Measurements from ENCODE around the gene KRT26.

The KRT26 gene

DNA sequence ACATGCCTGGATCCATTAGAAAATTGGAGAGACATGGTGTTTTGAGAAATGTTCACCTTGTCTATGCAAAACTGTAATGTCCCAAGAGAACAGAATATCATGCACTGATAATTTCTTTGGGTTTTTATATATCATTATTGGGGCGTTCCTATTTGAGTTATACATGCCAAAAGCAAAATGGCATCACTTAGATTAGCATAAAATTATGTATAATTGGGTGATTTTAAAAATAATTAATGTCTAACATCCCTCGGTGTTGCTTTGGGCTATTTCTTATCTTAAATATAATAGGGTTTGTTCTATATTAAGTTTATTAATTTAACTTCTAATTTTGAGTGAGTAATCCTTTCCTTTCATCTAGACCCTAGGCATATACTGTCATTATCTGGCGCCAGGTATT, 27.9 kb upstream of the KRT26 start, which contains the start of gene KRT28:
TSS of gene KRT28 (minus strand) at position 101 of the 400 bp plus-strand sequence. CDS start at position 35, 66 bp downstream.
- no peak within 1 kb of the TSS for H3K4me3 ChIP-seq (ENCODE audit: low read length)
- no peak for DNase-seq (ENCODE audit: low read depth, low spot score)

DNA sequence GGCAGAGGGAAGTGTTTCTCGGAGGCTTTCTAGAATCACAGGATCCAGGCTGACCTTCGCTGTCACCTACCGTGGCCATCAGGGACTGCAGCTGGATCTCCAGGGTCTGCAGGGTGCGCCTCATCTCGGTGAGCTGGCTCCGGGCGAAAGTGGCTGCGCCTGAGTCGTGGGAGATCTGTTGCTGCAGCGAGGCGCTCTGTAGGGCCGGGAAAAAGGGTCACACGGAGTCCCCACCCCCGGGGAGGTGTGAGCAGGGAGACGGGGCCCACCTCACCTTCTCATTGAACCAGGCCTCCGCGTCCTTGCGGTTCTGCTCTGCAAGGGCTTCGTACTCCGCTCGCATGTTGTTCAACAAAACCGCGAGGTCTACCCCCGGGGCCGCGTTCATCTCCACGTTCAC, 24.8 kb upstream of the KRT26 start:
- DNase-seq (ENCODE audit: low read depth, low spot score), result no peak
- H3K4me3 ChIP-seq (ENCODE audit: low read length), result no peak overlapping the region

DNA sequence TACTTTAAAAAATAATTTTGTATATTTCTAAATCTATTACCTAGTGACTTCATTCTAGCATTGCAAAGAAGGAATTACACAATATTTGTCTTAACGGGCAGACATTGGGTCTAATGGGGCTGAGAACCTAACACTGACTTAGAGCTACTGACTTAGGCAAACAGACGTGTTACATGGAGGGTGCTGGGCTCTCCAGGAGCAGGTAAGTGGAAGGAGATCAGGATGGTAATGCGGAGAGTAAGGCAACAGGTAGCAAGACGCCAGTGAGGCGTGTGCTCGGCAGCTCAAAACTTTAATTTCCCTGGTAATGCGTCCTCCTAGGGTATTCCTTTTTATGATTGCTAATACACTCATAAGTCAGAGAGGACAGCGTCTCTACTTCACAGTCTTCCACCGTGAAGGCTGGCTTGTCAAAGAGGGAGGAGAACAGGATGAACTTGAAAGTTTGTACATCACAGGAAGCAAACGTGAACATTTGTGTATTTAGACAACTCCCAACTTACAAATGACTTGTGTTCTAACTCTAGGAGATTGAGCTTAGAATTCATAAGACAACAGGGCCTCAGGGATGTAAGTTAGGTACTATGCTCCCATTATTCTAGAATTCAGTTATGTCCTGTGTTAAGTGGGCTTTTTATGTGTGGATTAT, 23.1 kb upstream of the KRT26 start:
- DNase-seq (ENCODE audit: low read depth, low spot score), result no peak

DNA sequence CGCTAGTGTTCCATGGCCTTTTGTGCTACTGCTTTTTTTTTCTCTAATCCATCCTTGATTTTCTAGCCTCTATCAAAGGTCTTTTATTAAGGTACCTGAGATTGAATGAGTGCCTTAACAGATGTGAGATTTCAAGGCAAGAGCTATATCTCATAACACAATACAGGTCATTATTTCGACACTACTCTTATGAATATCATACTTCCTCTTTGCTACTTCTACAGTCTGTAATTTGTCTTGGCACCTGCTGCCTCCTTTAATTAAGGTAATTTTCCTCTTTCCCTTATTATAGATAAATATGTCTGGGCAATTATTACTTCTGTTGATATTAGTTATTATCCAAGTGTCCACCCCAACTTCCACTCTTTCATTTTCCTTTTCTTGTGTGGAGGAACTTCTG, 22.5 kb upstream of the KRT26 start:
- H3K4me3 ChIP-seq (ENCODE audit: low read length), result no peak overlapping the region

More for the DNA sequence above, 23.1 kb upstream of the KRT26 start:
- H3K4me3 ChIP-seq (ENCODE audit: low read length), result no peak overlapping the region

DNA sequence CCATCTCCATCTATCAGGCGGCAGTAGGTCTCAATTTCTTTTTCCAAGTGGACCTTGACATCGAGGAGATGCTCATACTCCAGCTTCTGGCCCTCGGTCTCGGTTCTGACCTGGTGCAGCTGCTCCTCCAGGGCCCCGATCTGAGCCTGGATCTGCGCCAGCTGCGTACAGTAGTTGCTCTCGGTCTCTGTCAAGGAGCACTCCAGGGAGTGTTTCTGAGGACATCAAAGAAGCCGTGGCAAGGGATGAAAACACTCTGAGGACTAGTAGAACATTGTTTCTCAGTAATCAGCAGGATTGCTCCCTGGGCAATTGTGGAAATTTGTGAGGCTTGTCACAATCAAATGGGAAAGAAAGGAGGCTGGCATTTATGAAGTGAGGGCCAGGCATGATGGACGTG, 21.8 kb upstream of the KRT26 start:
- no peak overlapping the region for H3K4me3 ChIP-seq (ENCODE audit: low read length)
- no peak for DNase-seq (ENCODE audit: low read depth, low spot score)

More for the DNA sequence above, 22.5 kb upstream of the KRT26 start:
- DNase-seq (ENCODE audit: low read depth, low spot score), result no peak

DNA sequence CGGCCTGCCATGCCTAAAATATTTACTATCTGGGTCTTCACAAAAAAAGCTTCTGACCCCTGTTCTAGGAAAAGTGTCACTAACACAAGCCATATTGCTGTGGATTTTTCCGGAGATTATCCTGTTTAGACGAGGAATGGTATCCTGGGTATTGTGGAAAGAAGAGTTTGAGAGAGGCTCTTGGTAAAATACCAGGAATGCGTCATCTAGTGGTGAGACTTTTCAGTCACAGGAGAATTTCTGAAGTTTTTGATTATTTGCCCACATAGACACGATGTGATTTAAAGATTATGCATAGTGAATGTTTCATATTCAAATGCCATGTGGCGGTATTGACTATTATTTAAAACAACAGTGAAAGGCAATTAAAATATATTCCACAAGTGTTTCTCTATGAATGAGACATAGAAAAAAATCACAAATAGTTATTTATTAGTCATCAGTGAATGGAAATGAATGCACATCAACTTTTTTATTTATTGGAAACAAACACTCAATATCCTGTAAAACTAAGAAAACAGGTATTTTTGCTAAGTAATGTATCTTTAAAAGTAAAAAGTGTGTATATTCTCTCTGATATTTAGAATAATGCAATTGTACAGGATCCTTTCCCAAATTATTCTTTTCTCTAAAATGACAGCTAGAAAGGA, 19.9 kb upstream of the KRT26 start:
- no peak overlapping the region for H3K4me3 ChIP-seq (ENCODE audit: low read length)
- DNase-seq (ENCODE audit: low read depth, low spot score), result no peak

DNA sequence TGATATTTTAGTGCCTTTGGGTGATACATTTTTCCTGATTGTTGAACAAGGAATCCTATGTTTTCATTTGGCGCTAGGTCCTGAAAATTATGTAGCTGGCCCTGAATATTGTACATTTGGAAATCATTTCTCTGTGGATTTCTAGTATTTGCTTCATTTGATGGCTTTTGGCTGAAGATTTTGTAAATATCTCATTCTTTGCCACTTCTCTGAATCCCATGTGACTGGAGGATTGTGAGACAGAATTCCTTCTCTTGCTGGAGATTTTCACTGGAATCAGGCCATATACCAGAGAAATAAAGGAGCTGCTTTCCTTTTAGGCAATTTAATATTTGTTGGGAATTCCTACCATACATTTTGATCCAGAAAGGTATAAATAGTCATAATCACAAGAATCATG, 19.1 kb upstream of the KRT26 start:
- no peak for DNase-seq (ENCODE audit: low read depth, low spot score)
- H3K4me3 ChIP-seq (ENCODE audit: low read length), result no peak overlapping the region

DNA sequence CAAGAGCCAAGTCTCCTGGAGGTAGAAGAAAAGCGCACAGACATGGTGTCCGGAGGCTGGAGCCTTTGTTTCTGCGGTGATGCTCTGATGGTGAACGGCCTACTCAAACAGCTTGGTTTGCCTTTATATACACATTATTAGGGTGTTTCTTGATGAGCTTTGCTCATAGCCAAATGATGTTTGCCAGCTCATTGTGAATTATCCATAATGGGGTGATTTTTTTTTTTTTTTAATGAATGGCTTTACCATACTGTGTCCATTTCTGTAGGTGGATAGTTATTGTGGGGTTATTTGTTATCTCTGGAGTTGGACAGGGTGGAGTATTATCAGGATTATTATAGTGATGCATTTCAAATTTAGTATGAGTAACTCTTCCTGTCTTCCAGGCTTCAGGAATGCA, 10.4 kb upstream of the KRT26 start, which contains the start of gene KRT27:
TSS of gene KRT27 (minus strand) at position 101 of the 400 bp plus-strand sequence. CDS start at position 44, 57 bp downstream.
- no peak within 1 kb of the TSS for H3K4me3 ChIP-seq (ENCODE audit: low read length)
- no peak for DNase-seq (ENCODE audit: low read depth, low spot score)

DNA sequence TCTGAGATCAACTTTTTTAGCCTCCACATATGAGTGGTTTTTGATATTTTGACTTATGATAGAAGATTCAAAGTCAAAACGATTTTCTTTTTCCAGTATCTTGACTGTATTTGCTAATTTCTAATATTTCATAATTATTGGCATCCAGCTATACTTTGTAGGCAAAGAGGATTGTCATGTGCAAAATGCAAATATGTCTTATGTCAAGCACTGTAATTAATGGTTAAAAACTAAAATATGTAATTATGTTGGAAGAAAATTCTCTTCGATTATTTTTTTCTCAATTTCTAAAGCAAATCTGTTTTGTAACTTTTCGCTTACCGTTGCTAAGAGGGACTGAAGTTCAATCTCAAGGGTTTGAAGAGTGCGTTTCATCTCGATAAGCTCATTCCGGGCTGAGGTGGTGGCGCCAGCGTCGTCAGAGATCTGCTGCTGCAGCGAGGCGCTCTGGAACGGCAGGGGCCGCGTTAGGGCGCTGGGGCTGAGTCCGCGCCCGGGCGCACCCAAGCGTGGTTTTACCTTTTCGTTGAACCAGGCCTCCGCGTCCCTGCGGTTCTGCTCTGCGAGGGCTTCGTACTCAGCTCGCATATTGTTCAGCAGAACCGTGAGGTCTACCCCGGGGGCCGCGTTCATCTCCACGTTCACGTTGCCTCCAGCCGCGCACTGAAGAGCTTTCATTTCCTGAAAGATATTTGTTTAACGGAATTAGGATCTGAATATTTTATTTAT, 7.3 kb upstream of the KRT26 start:
- no peak overlapping the region for H3K4me3 ChIP-seq (ENCODE audit: low read length)
- DNase-seq (ENCODE audit: low read depth, low spot score), result no peak

DNA sequence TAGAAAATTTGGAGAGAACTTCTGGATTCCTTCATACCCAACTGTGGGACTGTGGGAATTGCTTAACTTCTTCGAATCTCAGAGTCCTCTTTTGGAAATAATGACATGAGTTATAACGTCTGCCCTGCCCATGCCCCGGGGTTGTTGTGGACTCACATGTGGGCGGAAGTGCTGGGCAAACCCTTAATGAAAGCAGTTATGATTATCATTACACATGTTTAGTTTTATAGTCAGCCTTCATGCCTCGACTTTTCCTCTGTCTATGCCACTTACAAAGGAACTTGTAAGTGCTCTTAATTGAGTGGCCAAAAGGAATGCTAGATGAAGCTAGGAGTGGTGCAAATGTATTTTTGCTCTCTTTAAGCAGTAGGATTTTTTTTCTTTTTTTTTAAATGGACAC, 6.5 kb upstream of the KRT26 start:
- no peak for DNase-seq (ENCODE audit: low read depth, low spot score)
- no peak overlapping the region for H3K4me3 ChIP-seq (ENCODE audit: low read length)

DNA sequence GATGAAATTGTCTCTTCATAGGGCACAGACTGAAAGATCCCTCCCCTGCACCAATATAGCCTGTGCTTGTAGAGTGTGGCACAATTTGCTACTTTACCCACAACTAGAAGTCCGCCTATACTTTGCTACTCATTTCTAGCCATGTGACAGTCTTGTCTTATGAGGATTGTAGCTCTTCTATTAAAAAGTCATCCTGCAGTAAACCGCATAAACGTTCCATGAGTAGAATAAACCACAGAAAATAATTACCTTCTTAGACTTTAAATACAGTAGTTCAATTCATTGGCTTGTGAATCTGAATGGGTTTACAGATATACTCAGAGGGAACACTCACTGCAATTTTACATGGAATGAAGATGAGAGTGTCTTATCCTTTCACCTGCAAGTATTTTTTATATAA, 6.0 kb upstream of the KRT26 start:
- H3K4me3 ChIP-seq (ENCODE audit: low read length), result no peak overlapping the region
- DNase-seq (ENCODE audit: low read depth, low spot score), result no peak

DNA sequence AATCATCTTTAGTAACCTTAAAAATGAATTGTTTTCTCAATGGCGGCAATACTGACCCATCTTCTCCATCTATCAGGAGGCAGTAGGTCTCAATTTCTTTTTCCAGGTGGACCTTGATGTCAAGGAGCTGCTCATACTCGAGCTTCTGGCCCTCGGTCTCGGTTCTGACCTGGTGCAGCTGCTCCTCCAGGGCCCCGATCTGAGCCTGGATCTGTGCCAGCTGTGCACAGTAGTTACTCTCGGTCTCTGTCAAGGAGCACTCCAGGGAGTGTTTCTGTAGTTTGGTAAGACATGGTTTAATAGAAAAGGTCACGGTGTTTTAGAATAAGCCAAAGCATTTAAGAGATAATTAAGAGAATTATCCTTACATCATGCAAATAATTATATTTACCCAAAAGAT, 5.5 kb upstream of the KRT26 start:
- H3K4me3 ChIP-seq (ENCODE audit: low read length), result no peak overlapping the region
- no peak for DNase-seq (ENCODE audit: low read depth, low spot score)

DNA sequence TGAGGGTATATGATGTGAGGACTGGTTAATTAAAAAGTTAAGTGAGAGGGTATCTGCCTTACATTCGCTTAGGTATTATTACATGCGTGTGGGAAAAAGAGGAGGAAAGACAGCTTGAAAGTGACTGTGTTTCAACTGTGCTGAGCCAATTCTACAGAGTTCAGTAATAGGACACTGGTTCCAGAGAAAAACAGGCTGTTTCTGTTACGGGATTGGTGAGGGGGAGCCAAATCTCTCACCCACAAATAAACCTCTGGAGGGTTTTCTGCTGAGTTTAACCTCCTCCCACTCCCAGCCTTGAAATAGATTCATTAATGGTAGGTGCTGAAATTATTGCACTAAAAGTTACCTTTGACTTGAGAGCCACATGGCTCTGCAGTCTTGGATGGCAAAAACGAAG, 3.9 kb upstream of the KRT26 start:
- no peak overlapping the region for H3K4me3 ChIP-seq (ENCODE audit: low read length)
- DNase-seq (ENCODE audit: low read depth, low spot score), result no peak

DNA sequence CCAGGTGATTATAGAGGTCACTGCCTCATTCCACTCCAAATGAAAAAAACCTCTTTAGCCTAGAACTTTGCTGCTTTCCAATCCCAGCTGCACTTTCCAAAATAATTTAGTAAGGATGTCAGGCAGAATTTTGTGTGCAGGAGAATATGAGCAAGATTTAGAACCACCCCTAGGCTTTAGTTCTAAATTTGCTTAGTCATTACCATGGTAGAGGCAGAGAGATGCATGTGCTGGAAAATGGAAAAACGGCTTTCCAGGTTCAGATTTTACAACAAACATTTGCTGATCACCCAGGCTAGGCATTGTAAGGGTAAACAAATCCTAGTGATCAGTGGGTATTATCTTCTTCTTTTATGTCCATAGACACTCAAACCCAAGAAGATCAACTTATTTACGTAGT, 6.3 kb downstream of the KRT26 start:
- DNase-seq (ENCODE audit: low read depth, low spot score), result no peak
- no peak overlapping the region for H3K4me3 ChIP-seq (ENCODE audit: low read length)

DNA sequence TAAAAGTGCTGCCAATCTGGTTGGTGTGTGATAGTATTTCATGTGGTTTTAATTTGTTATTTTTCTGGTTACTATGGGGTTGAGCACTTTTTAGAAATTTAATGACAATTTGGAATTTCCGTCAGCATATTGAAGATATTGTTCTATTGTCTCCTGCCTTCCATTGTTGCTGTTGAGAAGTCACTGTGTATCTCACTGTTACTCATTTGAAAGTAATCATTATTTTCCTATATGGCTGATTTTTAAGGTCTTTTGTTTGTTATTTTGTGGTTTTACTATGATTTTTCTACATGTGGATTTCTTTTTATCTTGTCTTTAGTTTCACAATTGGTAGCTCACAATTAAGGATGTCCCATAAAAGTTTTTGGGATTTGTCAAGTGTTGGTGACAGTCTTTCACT, 8.2 kb downstream of the KRT26 start:
- no peak for DNase-seq (ENCODE audit: low read depth, low spot score)
- H3K4me3 ChIP-seq (ENCODE audit: low read length), result no peak overlapping the region

DNA sequence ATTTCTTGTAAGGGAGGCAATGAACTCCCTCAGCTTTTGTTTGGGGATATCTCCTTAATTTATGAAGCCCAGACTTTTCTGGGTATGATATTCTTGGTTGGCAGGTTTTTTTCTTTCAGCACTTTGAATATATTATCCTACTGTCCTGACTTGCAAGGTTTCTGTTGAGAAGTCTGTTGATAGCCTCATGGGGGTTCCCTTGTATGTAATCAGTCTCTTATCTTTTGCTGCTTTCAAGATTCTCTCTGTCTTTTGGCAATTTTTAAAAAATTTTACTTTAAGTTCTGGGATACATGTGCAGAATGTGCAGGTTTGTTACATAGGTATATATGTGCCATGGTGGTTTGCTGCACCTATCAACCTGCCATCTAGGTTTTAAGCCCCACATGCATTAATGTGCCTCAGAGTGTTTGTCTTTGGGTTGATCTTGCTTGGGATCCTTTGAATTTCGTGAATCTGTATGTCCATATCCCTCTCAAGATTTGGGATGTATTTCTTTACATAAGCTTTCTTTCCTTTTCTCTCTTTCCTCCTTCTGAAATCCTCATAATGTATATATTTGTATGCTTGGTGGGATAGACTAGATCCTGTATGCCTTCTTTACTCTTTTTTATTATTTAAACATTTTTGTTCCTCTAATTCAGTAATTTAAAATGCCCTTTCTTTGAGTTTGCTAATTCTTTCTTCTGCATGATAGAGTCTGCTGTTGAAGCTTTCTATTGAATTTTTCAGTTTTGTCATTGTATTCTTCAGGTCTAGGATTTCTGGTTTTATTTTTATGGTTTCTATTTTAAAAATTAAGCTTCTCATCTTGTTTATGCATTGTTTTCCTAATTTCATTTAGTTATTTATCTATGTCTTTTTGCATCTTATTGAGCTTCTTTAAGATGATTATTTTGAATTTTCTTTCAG, 11.6 kb downstream of the KRT26 start:
- DNase-seq (ENCODE audit: low read depth, low spot score), result no peak
- no peak overlapping the region for H3K4me3 ChIP-seq (ENCODE audit: low read length)

DNA sequence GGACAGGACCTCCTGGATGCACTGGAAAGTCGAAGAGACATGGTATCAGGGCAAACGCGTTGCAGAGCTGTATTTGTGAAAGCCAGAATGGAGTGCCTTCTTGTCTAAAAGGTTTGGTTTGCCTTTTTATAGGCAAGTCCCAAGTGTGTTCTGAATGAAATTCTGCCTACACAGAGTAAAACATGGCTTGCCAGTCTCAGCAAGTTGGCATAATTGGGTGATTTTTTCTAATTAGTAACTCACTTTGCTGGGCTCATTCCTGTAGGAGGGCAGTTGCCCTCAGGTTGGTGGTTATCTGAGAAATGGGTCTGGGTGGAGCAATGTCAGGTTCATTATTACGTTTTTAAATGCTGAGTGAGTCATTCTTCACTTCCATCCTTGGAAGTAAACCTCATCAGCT, 16.8 kb downstream of the KRT26 start, which contains the start of gene KRT25:
TSS of gene KRT25 (minus strand) at position 101 of the 400 bp plus-strand sequence. CDS start at position 41, 60 bp downstream.
- H3K4me3 ChIP-seq (ENCODE audit: low read length), result no peak within 1 kb of the TSS
- no peak for DNase-seq (ENCODE audit: low read depth, low spot score)

DNA sequence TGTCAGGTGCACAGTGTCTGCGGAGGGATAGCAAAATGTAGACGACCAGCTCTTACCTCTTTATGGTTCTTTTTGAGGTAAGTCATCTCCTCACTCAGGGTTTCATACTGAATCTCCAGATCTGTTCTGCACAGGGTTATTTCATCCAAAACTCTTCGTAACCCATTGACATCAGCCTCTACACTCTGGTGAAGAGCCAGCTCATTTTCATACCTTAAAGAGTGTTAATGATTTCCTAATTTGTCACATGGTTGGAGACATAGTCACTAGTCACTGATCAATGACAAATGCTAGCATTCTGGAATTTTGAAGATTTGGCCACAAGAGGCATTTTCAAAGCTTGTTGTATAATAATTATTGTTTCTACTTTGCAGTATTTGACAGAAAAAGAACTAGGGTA, 18.2 kb downstream of the KRT26 start:
- no peak overlapping the region for H3K4me3 ChIP-seq (ENCODE audit: low read length)
- DNase-seq (ENCODE audit: low read depth, low spot score), result no peak

DNA sequence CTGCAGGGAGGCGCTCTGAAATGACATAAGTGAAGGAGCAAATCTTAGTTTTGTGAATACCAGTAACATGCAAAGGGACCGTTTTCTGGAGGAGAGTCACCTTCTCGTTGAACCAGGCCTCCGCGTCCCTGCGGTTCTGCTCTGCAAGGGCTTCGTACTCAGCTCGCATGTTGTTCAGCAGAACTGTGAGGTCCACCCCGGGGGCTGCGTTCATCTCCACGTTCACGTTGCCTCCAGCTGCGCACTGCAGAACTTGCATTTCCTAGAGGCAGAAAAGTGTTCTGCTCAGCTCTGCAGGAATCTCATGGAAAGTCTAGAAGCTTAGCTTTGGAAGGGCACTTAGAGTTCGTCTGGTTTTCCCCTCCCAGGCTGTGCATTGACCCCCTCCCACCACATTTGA, 20.9 kb downstream of the KRT26 start:
- H3K4me3 ChIP-seq (ENCODE audit: low read length), result no peak overlapping the region
- no peak for DNase-seq (ENCODE audit: low read depth, low spot score)

All from Jurkat, Clone E6-1 (cell line).